Measurements from ENCODE around the gene SLC8A1.

DNA sequence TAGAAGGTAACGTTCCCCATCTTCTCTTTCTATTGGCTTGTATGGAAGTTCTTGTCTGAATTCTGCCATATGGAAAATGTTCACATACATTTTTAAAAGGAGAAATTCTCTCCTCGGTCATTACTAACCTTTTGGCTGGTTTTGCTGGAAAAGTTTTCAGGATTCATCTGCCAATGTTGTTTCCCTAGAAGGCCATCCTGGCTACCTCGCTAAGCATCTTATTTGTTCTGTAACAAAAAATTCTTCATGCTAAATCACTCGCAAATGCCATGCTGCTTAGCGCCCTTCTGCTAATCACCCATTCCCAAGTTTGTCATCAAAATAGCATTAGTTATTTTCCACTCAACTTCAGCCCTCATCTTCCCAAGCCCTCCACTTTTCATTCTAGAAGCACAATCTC, 262.0 kb downstream of the SLC8A1 start:
- TF ChIP-seq POLR2A (IDR thresholded peaks at IDR 0.05; ENCODE audit: low read length) (no peak), GATA1 (IDR thresholded peaks at IDR 0.05; ENCODE audit: low read depth, low read length) (no peak)

All from erythroblast (primary cell).